ENCODE measurements around the gene CXorf58. TPM values are rescaled to one million over a fixed set of nuclear protein-coding genes. Genes with fewer than 3 reads are reported as not detected.

Gene CXorf58
- total and polyA plus RNA-seq, 2 of the 8 experiments (the other 6 are each of a cell fraction or from before 2014, with no cell fraction given): 0.05 TPM; not detected in 1

DNA sequence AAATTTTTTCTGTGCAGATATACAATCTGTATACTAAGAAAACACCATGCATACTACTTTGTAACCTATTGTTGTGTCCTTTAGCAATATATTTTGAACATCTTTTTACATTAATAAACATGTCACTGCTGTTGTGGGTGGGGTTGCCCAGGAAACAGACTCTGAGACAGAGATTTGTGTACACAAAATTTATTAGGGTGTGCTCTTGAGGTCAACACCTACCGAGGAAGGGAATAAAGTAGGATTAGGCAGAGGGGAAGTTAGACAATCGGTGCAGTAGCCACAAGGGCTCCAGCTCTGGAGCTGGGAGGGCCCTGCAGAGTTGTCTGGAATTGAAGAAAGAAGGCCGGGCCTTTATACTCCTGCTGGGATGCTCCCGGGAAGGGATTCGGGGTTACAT, 56.4 kb downstream of the CXorf58 start (continued):
- TF ChIP-seq CHD7 (IDR thresholded peaks at IDR 0.05; ENCODE audit: insufficient replicate concordance, low read length) (no peak), CHD1 (IDR thresholded peaks at IDR 0.05; ENCODE audit: low read depth, low read length) (no peak), MAFK (IDR thresholded peaks at IDR 0.05; ENCODE audit: low read depth, low read length) (no peak), CBX5 (IDR thresholded peaks at IDR 0.05; ENCODE audit: low read depth, low read length) (no peak), SUZ12 (IDR thresholded peaks at IDR 0.05; ENCODE audit: low read length) (no peak), POLR2AphosphoS5 (IDR thresholded peaks at IDR 0.05; ENCODE audit: low read depth, low read length) (no peak), ASH2L (IDR thresholded peaks at IDR 0.05; ENCODE audit: low read length) (no peak), BRCA1 (IDR thresholded peaks at IDR 0.05; ENCODE audit: low read depth, low read length) (no peak), TEAD4 (IDR thresholded peaks at IDR 0.05; ENCODE audit: low read depth, low read length) (no peak), TAF1 (IDR thresholded peaks at IDR 0.05; ENCODE audit: low read depth, low read length) (no peak)
